Glutamatergic neuron (in vitro differentiated cells): ENCODE measurements around the gene SSB. TPM values are rescaled to one million over a fixed set of nuclear protein-coding genes. Genes with fewer than 3 reads are reported as not detected.

ENCODE experiments used
- DNase-seq: peaks from one replicate; pipeline ENCODE4 v3.0.0; 2022
- H3K27ac Mint-ChIP-seq: one replicate; pipeline ENCODE4 v1.8.0; 2020; ENCODE audit warnings: mild to moderate bottlenecking, mixed read lengths, inconsistent platforms; ENCODE audit not compliant: unreplicated experiment
- H3K27me3 Mint-ChIP-seq: one replicate; pipeline ENCODE4 v1.8.0; 2020; ENCODE audit warnings: mild to moderate bottlenecking, moderate library complexity, mixed read lengths, inconsistent platforms; ENCODE audit not compliant: unreplicated experiment
- H3K36me3 Mint-ChIP-seq: one replicate; pipeline ENCODE4 v1.8.0; 2020; ENCODE audit warnings: mild to moderate bottlenecking, mixed read lengths, inconsistent platforms; ENCODE audit not compliant: unreplicated experiment
- H3K4me1 Mint-ChIP-seq: one replicate; pipeline ENCODE4 v1.8.0; 2020; ENCODE audit warnings: mild to moderate bottlenecking, low read depth, mixed read lengths, inconsistent platforms; ENCODE audit not compliant: unreplicated experiment
- H3K4me3 Mint-ChIP-seq: one replicate; pipeline ENCODE4 v1.8.0; 2020; ENCODE audit warnings: mild to moderate bottlenecking, mixed read lengths, inconsistent platforms; ENCODE audit not compliant: unreplicated experiment
- H3K9me3 Mint-ChIP-seq: one replicate; pipeline ENCODE4 v1.8.0; 2020; ENCODE audit warnings: mild to moderate bottlenecking, moderate library complexity, mixed read lengths, inconsistent platforms; ENCODE audit not compliant: unreplicated experiment
- total RNA-seq: library from RNA; stranded (reverse); fragmentation: NEBNext Ultra II Directional; extraction: Animal tissue kit (Norgen Biotek cat#: 25700); gene quantifications from one replicate; pipeline ENCODE4 v1.2.1, GENCODE V29; 2021; ENCODE audit not compliant: unreplicated experiment
- TF ChIP-seq, protein P1 (sequence below): fragments of 200-600 bp; sonication (generic); IDR thresholded peaks from one replicate; pipeline ENCODE4 v1.5.0; 2021; ENCODE audit not compliant: partially characterized antibody, unreplicated experiment

SSB gene
- total RNA-seq, 1 donor from 2014 or later: 79.0 TPM

DNA sequence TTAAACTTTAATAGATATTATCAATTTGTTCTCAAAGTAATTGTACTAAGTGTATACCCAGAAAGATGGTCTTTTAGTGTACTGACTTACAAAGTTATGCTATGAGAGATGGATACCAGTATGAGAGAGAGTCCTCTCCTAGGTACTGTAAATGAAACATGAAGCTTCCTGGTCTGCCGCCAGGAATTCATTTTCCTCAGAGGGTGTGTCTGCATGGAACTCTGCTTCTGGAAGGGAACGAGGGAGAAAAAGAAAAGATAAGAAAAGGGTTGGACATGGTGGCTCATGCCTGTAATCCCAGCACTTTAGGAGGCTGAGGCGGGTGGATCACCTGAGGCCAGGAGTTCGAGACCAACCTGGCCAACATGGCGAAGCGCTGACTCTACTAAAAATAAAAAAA, 2.2 kb upstream of the SSB start:
- H3K36me3 Mint-ChIP-seq: no peaks in the 10 kb centered on the region
- no peak overlapping the region for H3K4me3 Mint-ChIP-seq
- peaks cover 3% of the 10 kb centered on the region for H3K27me3 Mint-ChIP-seq
- H3K9me3 Mint-ChIP-seq: no peaks in the 10 kb centered on the region
- no peak overlapping the region for H3K27ac Mint-ChIP-seq
- H3K4me1 Mint-ChIP-seq: peaks cover 3% of the 10 kb centered on the region
- TF ChIP-seq, protein P1, sequence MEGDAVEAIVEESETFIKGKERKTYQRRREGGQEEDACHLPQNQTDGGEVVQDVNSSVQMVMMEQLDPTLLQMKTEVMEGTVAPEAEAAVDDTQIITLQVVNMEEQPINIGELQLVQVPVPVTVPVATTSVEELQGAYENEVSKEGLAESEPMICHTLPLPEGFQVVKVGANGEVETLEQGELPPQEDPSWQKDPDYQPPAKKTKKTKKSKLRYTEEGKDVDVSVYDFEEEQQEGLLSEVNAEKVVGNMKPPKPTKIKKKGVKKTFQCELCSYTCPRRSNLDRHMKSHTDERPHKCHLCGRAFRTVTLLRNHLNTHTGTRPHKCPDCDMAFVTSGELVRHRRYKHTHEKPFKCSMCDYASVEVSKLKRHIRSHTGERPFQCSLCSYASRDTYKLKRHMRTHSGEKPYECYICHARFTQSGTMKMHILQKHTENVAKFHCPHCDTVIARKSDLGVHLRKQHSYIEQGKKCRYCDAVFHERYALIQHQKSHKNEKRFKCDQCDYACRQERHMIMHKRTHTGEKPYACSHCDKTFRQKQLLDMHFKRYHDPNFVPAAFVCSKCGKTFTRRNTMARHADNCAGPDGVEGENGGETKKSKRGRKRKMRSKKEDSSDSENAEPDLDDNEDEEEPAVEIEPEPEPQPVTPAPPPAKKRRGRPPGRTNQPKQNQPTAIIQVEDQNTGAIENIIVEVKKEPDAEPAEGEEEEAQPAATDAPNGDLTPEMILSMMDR: no peak
- no peak for DNase-seq

DNA sequence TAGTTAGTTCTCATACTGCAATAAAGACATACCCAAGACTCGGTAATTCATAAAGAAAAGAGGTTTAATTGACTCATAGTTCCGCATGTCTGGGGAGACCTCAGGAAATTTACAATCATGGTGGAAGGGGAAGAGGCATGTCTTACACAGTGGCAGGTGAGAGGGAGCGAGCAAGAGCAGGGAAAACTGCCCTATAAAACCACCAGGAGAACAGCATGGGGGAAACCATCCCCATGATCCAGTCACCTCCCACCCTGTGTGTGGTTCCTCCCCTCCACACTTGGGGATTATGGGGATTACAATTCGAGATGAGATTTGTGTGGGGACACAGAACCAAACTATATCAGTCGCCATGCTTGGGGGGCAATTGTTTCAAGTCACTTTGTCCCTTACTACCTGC, 1.1 kb upstream of the SSB start:
- H3K27ac Mint-ChIP-seq: no peak overlapping the region
- TF ChIP-seq, protein P1: no peak
- H3K4me1 Mint-ChIP-seq: peaks cover 3% of the 10 kb centered on the region
- no peaks in the 10 kb centered on the region for H3K9me3 Mint-ChIP-seq
- H3K36me3 Mint-ChIP-seq: no peaks in the 10 kb centered on the region
- no peak overlapping the region for H3K4me3 Mint-ChIP-seq
- peaks cover 3% of the 10 kb centered on the region for H3K27me3 Mint-ChIP-seq
- no peak for DNase-seq

DNA sequence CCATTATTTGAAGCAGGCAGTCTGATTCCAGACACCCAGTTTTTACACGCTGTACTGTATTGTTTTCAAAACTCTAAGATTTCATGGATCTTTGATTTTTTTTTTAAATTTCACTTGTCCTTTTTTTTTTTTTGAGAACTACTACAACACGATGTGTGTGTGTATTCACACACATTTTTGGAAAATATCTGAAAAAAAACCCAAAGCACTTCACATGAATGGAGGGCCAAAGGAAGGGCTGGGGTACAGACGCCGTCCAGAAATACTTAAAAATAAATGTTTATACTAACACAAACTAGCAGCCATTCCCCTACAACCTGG, 314 bp upstream of the SSB start:
- peaks cover 3% of the 10 kb centered on the region for H3K27me3 Mint-ChIP-seq
- TF ChIP-seq, protein P1: no peak
- peaks cover 3% of the 10 kb centered on the region for H3K4me1 Mint-ChIP-seq
- H3K9me3 Mint-ChIP-seq: no peaks in the 10 kb centered on the region
- no peak for DNase-seq
- peak overlapping the region; percentile 89 for H3K4me3 Mint-ChIP-seq
- peak overlapping the region; percentile 55 for H3K27ac Mint-ChIP-seq
- H3K36me3 Mint-ChIP-seq: no peaks in the 10 kb centered on the region

DNA sequence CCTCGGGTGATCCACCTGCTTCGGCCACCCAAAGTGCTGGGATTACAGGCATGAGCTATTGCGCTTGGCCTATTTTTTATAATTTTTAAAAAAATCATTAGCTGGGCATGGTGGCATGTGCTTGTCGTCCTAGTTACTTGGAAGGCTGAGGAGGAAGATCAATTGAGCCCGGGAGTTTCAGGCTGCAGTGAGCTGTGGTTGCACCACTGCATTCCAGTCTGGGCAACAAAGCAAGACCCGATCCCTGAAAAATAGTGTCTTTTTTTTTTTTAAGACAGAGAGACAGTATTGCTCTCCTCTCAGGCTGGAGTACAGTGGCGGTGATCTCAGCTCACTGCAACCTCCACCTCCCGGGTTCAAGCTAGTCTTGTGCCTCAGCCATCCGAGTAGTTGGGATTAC, 4.8 kb downstream of the SSB start:
- DNase-seq: no peak
- TF ChIP-seq, protein P1: no peak
- Mint-ChIP-seq H3K27ac (no peak overlapping the region), H3K36me3 (no peaks in the 10 kb centered on the region), H3K27me3 (no peaks in the 10 kb centered on the region), H3K9me3 (no peaks in the 10 kb centered on the region), H3K4me1 (peaks cover 3% of the 10 kb centered on the region), H3K4me3 (no peak overlapping the region)

DNA sequence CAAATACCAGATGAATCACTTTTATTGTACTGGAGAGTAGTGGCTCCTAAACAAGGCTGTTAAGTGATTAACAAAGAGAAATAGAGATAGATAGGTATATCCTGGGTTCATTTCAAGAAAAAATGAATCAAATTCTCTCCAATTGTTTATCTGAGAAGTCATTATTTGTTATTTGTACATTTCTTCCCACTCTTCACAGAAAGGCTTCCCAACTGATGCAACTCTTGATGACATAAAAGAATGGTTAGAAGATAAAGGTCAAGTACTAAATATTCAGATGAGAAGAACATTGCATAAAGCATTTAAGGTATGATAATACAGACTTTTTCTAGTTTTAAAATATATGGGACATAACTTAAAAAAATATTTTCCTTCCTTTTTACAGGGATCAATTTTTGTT, 7.9 kb downstream of the SSB start:
- Mint-ChIP-seq H3K27ac (no peak overlapping the region), H3K4me1 (no peaks in the 10 kb centered on the region), H3K4me3 (no peak overlapping the region), H3K36me3 (no peaks in the 10 kb centered on the region), H3K9me3 (no peaks in the 10 kb centered on the region), H3K27me3 (no peaks in the 10 kb centered on the region)
- no peak for DNase-seq
- TF ChIP-seq, protein P1: no peak
